CD4-positive, alpha-beta T cell treated with Interleukin-4 for 1 hour (primary cell): ENCODE measurements around the gene SCN8A.

Experiments
- DNase-seq, 2 donors: peaks; one replicate each; pipeline ENCODE4 v3.0.0-alpha.2; 2020 to 2022

Gene SCN8A

DNA sequence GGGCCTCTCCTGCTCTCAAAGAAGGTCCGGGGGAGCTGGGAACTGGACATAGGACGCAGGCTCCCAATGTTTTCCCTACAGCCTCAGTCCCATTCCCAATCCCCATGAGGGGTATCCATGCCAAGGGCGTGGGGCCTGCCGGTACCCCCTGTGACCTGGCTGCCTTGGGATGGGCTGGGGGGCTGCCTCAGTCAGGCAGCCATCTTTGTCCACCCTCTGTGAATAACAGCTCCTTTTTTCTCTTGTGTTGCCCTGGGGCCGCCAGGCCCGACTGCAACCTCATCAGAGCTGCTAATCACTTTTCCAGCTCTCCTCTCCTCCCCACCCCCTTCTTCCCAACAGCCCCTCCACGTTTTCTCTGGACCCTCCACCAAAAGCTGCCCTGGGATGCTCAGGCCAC is 246.3 kb downstream of the SCN8A start:
- no peak for DNase-seq

DNA sequence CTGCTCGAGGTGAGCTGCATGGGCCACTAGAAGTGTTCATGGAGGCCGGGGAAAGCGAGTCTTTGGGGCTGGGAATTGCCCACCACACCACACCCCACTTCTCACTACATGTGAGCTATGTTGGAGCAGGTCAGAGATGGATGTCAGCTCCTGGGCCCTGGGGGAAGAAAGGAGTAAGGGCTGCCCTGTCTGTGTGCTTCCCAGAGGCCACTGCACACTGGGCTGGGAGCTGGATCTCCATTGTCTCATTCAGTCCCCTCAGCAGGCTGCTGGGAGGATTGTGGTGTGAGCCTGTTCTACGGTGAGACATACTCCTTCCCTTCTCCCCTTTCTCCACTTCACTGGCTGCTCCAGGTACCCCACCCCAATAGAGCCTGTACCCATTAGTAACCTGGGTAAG is 247.0 kb downstream of the SCN8A start:
- no peak for DNase-seq

DNA sequence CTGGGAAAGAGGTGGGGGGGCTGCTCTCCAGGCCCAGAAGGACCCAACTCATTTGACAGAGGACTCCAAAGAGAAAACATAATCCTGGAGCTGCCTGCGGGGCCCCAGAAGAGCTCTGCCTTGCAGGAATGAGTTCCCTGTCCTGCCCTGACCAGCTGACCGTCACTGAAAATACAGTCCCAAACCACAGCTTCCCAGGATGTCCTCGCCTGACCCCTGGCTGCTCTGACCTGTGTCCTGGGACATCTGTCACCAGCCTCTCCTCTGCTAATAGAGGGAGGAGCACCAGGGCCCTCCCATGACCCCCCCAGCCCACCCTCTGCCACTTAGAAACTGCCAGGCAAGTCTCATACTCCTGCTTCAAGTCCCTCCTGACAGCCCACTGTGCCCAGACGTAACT is 247.7 kb downstream of the SCN8A start:
- DNase-seq, result no peak

- DNase-seq, result no peak
These were observed 248.4 kb downstream of the SCN8A start for GRCh38 chr12:51839310-51839947.

DNA sequence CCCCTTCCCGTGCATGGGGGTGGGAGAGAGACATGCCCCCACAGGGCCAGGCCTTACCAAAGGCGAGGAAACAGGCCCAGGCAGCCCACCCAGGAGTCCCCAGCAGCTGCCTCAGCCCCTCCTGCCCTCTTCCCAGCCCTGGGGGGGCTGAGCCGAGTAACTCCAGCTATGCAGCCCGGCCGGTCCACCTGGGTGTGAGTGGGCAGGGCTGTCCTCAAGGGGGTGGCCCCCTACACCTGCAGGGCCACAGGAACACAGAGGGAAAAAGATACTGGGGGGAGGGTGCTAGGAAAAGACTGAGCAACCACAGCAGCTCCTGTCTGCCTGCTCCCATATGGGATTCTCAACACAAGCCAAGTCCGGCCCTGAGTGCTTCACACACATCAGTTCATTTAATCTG is 249.9 kb downstream of the SCN8A start:
- DNase-seq, result no peak

- no peak for DNase-seq
These were observed 250.7 kb downstream of the SCN8A start for GRCh38 chr12:51841727-51842126.

GRCh38 chr12:51844854-51845253 is 253.8 kb downstream of the SCN8A start:
- DNase-seq, result no peak

GRCh38 chr12:51845482-51845881 is 254.4 kb downstream of the SCN8A start:
- no peak for DNase-seq

DNA sequence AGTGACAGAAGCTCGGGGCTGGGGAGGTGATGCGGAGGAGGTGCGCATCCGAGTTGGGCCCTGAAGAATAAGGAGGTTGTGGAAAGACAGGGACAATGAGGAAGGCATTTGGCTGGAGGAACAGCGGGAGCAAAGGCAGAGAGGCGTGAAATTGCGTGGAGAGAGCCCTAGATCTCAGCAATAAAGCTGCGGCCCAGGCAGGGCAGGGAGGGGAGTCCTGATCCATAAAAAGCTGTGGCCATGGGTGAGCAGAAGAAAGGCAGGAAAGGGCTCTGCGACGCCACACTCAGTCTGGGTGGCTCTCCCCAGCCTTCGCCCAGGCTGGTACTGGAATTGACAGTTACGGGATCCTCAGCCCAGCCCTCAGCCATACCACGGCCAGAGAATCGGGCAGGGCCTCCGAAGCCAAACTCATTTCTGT is 255.2 kb downstream of the SCN8A start:
- DNase-seq, result no peak

GRCh38 chr12:51846911-51847642 is 256.0 kb downstream of the SCN8A start:
- peak; percentile 42 to 45 for DNase-seq

DNA sequence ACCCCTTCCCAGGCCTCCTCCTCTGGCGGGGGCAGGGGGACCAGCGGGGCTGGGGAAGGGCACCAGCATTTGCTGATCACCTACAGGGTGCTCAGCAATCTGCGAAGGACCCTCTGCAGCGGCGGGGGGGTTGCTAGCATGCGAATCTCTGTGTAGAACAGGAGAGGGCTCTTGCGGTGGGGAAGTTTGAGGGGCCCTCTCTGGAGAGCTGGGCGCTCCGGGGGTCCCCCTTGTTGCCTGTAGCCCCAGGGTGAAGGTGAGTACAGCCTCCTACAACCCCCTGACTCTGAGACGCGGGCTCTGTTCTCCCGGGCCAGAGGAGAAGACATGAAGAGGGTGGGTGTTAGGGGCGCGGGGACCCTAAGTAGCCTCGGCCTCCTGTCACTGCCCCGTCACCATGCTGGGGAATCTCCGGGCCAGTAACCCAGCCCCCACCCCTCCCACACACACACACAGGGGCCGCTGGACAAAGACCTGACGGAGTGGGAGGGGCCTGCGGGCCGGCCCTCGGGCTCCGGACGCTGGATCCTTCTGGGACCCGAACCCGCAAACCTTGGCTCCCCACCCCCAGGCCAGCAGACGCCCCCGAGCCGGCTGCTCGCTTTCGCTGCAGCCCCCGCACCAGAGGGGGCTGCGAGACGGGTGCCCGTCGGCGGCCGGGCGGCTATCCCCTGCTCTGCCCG is 256.8 kb downstream of the SCN8A start:
- DNase-seq, result no peak

DNA sequence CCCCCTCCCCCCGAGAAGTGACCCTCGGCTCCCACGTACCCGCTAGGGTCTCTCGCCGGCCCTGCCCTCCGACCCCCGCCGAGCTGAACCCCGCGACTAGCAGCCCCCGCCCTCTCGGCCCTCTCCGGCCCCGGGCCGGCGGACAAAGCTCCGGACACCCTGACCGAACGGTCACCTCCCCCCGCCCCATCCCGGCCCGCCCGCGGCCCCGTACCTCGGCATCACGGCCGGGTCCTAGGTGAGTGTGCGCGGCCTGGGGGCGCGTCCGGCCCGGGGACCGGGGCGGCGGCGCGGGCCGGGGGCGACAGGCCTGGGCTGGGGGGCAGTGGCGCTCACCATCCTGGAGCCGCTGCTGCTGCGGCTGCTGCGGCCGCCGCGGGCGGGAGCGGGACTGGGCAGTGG is 257.3 kb downstream of the SCN8A start, which contains the start of gene FIGNL2:
Gene FIGNL2 (minus strand): TSS at position 393 of the 402 bp plus-strand sequence. CDS start 26,305 bp downstream, outside the sequence.
- DNase-seq, result no peak

- DNase-seq, result no peak
These were observed 258.1 kb downstream of the SCN8A start for GRCh38 chr12:51848841-51849735.

GRCh38 chr12:51850081-51850964 is 259.3 kb downstream of the SCN8A start:
- DNase-seq, result no peak

DNA sequence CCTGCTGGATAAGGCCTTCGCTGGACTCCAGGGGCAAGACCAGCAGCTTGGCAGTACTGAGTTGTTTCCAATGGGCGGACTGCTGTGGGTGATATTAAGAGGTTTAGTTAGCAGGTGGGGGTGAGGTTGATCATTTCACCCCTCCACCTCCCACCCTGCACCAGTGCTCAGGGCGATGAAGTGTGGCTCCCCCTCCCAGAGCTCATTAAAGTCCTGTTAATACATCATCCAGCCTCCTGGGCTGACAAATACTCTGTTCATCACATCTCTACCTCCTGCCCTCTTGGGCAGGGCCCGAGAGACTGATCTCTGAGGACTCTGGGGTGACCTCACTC is 259.9 kb downstream of the SCN8A start:
- DNase-seq, result no peak

DNA sequence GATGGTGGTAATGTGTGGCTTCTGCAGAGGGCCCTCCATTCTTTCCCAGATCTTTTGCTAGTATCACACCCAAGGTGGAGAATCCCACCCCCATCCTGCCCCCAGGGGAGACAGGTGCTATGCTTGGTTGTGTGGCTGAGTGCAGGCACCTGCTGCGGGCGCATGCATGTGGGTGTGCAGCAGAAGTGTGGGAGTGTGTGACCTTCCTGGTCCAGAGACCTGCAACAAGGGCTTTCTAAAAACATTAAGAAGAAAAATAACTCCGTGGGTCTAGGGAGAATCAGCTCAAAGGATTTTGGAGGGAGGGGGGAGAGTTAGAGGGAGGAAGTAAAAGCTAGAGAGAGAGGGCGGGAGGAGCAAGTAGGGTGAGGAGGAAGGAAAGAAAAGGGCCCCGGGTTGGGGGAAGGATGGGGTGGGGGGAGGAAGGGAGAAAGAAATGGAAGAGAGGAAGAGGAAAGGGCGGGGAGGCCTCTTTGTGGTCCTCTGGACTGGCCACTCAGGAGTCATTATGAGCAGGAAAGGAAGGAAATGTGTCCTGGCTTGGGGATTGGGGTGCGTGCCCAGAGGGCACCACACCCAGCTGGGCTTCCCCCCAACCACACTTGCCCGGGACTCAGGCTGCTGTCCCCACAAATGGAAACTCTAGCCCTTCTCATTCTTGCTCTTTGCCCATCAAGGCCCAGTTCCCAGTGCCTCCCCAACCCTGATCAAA is 260.5 kb downstream of the SCN8A start:
- peak in 1 of 2 donors; percentile 11 for DNase-seq

GRCh38 chr12:51852404-51853137 is 261.5 kb downstream of the SCN8A start:
- DNase-seq, result no peak

- no peak for DNase-seq
These were observed 264.8 kb downstream of the SCN8A start for GRCh38 chr12:51855586-51856428.

DNA sequence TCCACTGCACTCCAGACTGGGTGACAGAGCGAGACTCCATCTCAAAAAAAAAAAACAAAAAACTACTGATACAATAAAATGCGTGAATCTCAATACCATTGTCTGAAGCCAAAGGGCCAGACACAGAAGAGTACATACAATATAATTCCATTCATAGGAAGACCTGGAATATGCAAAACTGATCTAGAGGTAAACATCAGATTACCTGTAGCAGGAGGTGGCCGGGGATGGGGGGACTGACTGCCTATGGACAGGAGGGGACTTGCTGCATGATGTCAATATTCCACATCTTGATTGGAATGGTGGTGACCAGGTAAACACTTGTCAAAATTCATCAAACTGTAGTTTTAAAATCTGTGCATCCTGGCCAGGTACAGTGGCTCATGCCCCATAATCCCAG is 270.0 kb downstream of the SCN8A start:
- DNase-seq, result no peak
